AG09309 (cell line): ENCODE measurements around the gene TTLL11.
A peak's percentile ranks its signal among the peaks of the same experiment; 100 is the strongest.

Experiments used
- DNase-seq: peaks from one replicate; pipeline ENCODE4 v3.0.0-alpha.2; 2010; ENCODE audit warnings: low read depth
- H3K4me3 ChIP-seq: 2 replicates; pipeline ENCODE4 v1.5.1; 2011; ENCODE audit warnings: mild to moderate bottlenecking, low read depth, low read length, moderate library complexity; ENCODE audit not compliant: control insufficient read depth
- CTCF ChIP-seq: IDR thresholded peaks from 2 replicates; pipeline ENCODE4 v1.5.1; 2011; ENCODE audit warnings: mild to moderate bottlenecking, low read depth, low read length, inconsistent platforms; ENCODE audit not compliant: insufficient read depth, control insufficient read depth; ENCODE audit errors: missing control alignments

The TTLL11 gene

GRCh38 chr9:121841771-121842611, 251.1 kb downstream of the TTLL11 start:
- no peak for DNase-seq
- TF ChIP-seq CTCF, result no peak
- no peak overlapping the region for H3K4me3 ChIP-seq

GRCh38 chr9:121840838-121841760, 252.0 kb downstream of the TTLL11 start:
- TF ChIP-seq CTCF, result no peak
- no peak overlapping the region for H3K4me3 ChIP-seq
- no peak for DNase-seq

GRCh38 chr9:121839726-121840500, 253.2 kb downstream of the TTLL11 start:
- DNase-seq, result no peak
- no peak overlapping the region for H3K4me3 ChIP-seq
- no peak for TF ChIP-seq CTCF

- H3K4me3 ChIP-seq, result no peak overlapping the region
- peak; percentile 15 for TF ChIP-seq CTCF
- no peak for DNase-seq
Measured at GRCh38 chr9:121838746-121839669, 254.1 kb downstream of the TTLL11 start.

DNA sequence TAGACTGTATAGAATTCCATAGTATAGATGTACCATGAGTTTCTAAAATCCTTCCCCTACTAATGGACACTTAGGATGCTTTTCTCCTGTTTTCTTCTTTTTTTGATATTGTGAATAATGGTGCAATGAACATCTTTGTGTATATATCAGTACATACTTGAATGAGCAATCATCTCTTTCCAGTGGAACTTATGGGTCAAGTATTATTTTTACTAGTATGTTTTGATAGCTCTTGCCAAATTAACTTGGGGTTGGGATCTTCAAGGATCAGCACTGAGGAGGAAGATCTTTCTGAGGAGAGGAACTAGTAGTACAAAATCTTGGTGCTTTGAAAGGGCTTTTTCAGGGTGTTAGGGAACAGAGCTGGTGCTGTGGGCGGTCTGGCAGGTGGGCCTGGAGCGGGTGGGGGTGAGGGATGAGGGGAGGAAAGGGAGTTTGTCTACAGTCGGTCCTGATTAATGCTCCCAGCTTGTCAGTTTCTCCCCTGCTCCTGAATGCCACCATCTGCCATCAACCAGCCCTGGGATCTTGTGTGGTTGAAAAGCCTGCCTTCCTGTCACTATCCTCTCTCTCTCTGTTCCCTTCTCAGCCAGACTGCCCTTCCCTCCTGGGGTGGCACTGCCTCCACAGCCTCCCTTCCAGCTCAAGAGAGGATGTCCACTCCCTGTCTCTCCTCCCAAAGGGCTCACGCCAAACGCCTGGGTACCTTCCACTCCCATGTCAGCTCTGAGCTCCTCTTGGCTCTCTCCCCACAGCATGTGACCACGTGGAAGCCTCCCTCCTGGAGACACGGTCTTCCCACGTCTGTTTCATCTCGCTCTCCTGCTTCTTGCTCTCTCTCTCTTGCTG, 255.8 kb downstream of the TTLL11 start:
- DNase-seq, result no peak
- TF ChIP-seq CTCF, result no peak
- no peak overlapping the region for H3K4me3 ChIP-seq
